Neural cell (in vitro differentiated cells): ENCODE measurements around the gene B4GALT5. TPM values are rescaled to one million over a fixed set of nuclear protein-coding genes. Genes with fewer than 3 reads are reported as not detected.

Experiments used
- H2AFZ ChIP-seq: fragments of 200-600, 300-800 bp; sonication (generic), shearing (Covaris generic); 2 replicates; pipeline ENCODE4 v1.6.0; 2014; ENCODE audit warnings: low read depth, mild to moderate bottlenecking, antibody characterized with exemption, low read length, moderate library complexity
- H3F3A ChIP-seq: fragments of 200-600 bp; shearing (Covaris generic); 2 replicates; pipeline ENCODE4 v1.6.1; 2016; ENCODE audit warnings: mild to moderate bottlenecking, moderate library complexity, mixed read lengths, antibody characterized with exemption, low read length; ENCODE audit not compliant: insufficient read depth, poor library complexity, severe bottlenecking
- H3K27ac ChIP-seq: fragments of 200-600, 300-800 bp; sonication (generic), shearing (Covaris generic); 2 replicates; pipeline ENCODE4 v1.5.1; 2014; ENCODE audit warnings: mild to moderate bottlenecking, low read length, moderate library complexity
- H3K27me3 ChIP-seq: fragments of 300-800, 200-600 bp; sonication (generic), shearing (Covaris generic); 2 replicates; pipeline ENCODE4 v1.6.0; 2014; ENCODE audit warnings: mild to moderate bottlenecking, low read depth, low read length, moderate library complexity; ENCODE audit not compliant: insufficient read depth
- H3K36me3 ChIP-seq: fragments of 300-800, 200-600 bp; sonication (generic), shearing (Covaris generic); 2 replicates; pipeline ENCODE4 v1.5.1; 2014; ENCODE audit warnings: mild to moderate bottlenecking, antibody characterized with exemption, low read length, moderate library complexity; ENCODE audit not compliant: insufficient read depth
- H3K4me2 ChIP-seq: fragments of 300-800, 200-600 bp; sonication (generic), shearing (Covaris generic); 2 replicates; pipeline ENCODE4 v1.6.0; 2014; ENCODE audit warnings: mild to moderate bottlenecking, low read length
- H3K4me3 ChIP-seq: fragments of 300-800, 200-600 bp; sonication (generic), shearing (Covaris generic); 2 replicates; pipeline ENCODE4 v1.5.1; 2014; ENCODE audit warnings: mild to moderate bottlenecking, low read length, moderate library complexity
- H3K79me2 ChIP-seq: fragments of 200-600 bp; shearing (Covaris generic); replicated peaks from 2 replicates; pipeline ENCODE4 v1.6.0; 2014; ENCODE audit warnings: mild to moderate bottlenecking, low read length, moderate library complexity; ENCODE audit not compliant: insufficient read depth
- H3K9ac ChIP-seq: fragments of 300-800, 200-600 bp; sonication (generic), shearing (Covaris generic); 2 replicates; pipeline ENCODE4 v1.6.1; 2016; ENCODE audit warnings: mild to moderate bottlenecking, low read length, mixed read lengths
- H3K9me2 ChIP-seq: fragments of 200-600 bp; shearing (Covaris generic); 2 replicates; pipeline ENCODE4 v1.6.1; 2016; ENCODE audit warnings: mild to moderate bottlenecking, low read length, mixed read lengths; ENCODE audit not compliant: insufficient read depth
- H3K9me3 ChIP-seq: fragments of 200-600, 300-800 bp; sonication (generic), shearing (Covaris generic); 2 replicates; pipeline ENCODE4 v1.6.1; 2016; ENCODE audit warnings: mild to moderate bottlenecking, mixed run types, low read length, moderate library complexity, mixed read lengths
- H4K20me1 ChIP-seq: fragments of 200-600 bp; shearing (Covaris generic); 2 replicates; pipeline ENCODE4 v1.6.1; 2016; ENCODE audit warnings: mild to moderate bottlenecking, mixed run types; ENCODE audit not compliant: insufficient read depth
- EP300 ChIP-seq: fragments of 450-650 bp; conservative IDR thresholded peaks from 2 replicates; pipeline ENCODE4 v1.6.1; 2014; ENCODE audit warnings: antibody characterized with exemption, mild to moderate bottlenecking, moderate library complexity; ENCODE audit not compliant: poor library complexity, severe bottlenecking
- EZH2 ChIP-seq: fragments of 200-600, 300-800 bp; shearing (Covaris generic), sonication (generic); IDR thresholded peaks from 2 replicates; pipeline ENCODE4 v1.6.1; 2014; ENCODE audit warnings: antibody characterized with exemption, low read length, borderline replicate concordance, mild to moderate bottlenecking; ENCODE audit not compliant: insufficient read depth, poor library complexity, severe bottlenecking
- MXI1 ChIP-seq: fragments of 450-650 bp; conservative IDR thresholded peaks from 2 replicates; pipeline ENCODE4 v1.6.1; 2014; ENCODE audit warnings: antibody characterized with exemption, mild to moderate bottlenecking; ENCODE audit not compliant: poor library complexity, severe bottlenecking
- POLR2AphosphoS5 ChIP-seq: IDR thresholded peaks from 2 replicates; pipeline ENCODE4 v1.6.1; 2012
- RAD21 ChIP-seq: fragments of 450-650 bp; conservative IDR thresholded peaks from 2 replicates; pipeline ENCODE4 v1.6.1; 2014; ENCODE audit warnings: antibody characterized with exemption, mild to moderate bottlenecking, moderate library complexity
- SMC3 ChIP-seq: fragments of 450-650 bp; conservative IDR thresholded peaks from 2 replicates; pipeline ENCODE4 v1.6.1; 2014; ENCODE audit warnings: antibody characterized with exemption, mild to moderate bottlenecking, moderate library complexity; ENCODE audit not compliant: poor library complexity
- TAF1 ChIP-seq: IDR thresholded peaks from 2 replicates; pipeline ENCODE4 v1.6.1; 2012; ENCODE audit warnings: low read depth
- polyA plus RNA-seq: library from polyadenylated mRNA; depleted of rRNA; stranded (reverse); fragments of >200 nt; gene quantifications from 2 replicates; pipeline ENCODE4 v1.2.3, GENCODE V29; 2014
- TF ChIP-seq, protein P1 (sequence below): fragments of 450-650 bp; IDR thresholded peaks from 2 replicates; pipeline ENCODE4 v1.5.1; 2014; ENCODE audit warnings: antibody characterized with exemption, mild to moderate bottlenecking, moderate library complexity; ENCODE audit not compliant: poor library complexity, severe bottlenecking
- TF ChIP-seq, protein P2 (sequence below): IDR thresholded peaks from 2 replicates; pipeline ENCODE4 v1.6.1; 2012; ENCODE audit warnings: borderline replicate concordance

Gene B4GALT5
- polyA plus RNA-seq, 1 donor from 2014 or later: 34.7 TPM

DNA sequence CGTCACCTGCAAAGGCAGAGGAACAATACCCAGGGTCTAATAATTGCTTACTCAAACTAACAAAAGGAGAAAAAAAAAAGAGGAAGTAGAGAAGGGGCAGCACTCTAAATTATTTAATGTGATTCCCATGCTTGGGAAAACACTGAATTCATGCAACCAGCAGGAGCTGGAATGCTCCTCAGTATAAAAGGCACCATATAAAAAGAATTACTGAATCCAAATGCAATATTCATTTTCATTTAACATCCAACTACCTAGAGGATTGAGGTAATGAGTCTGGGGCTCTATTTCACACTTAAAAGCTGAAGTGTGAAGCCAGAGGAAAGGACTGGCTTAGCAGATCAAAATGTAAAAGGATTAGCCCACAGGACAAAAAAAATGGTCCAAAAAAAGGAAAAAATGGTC, 8.7 kb downstream of the B4GALT5 start:
- Histone ChIP-seq H3K27me3 (no peaks in the 10 kb centered on the region), H3K79me2 (peaks cover 67% of the 10 kb centered on the region), H3K9ac (no peak overlapping the region), H3K27ac (no peak overlapping the region), H2AFZ (no peak overlapping the region), H3F3A (no peaks in the 10 kb centered on the region), H3K4me3 (peak overlapping the region; percentile 17), H3K9me2 (no peaks in the 10 kb centered on the region), H3K9me3 (no peaks in the 10 kb centered on the region), H4K20me1 (no peaks in the 10 kb centered on the region), H3K36me3 (no peaks in the 10 kb centered on the region), H3K4me2 (no peak overlapping the region)
- no peak for TF ChIP-seq EZH2
- TF ChIP-seq, protein P1, sequence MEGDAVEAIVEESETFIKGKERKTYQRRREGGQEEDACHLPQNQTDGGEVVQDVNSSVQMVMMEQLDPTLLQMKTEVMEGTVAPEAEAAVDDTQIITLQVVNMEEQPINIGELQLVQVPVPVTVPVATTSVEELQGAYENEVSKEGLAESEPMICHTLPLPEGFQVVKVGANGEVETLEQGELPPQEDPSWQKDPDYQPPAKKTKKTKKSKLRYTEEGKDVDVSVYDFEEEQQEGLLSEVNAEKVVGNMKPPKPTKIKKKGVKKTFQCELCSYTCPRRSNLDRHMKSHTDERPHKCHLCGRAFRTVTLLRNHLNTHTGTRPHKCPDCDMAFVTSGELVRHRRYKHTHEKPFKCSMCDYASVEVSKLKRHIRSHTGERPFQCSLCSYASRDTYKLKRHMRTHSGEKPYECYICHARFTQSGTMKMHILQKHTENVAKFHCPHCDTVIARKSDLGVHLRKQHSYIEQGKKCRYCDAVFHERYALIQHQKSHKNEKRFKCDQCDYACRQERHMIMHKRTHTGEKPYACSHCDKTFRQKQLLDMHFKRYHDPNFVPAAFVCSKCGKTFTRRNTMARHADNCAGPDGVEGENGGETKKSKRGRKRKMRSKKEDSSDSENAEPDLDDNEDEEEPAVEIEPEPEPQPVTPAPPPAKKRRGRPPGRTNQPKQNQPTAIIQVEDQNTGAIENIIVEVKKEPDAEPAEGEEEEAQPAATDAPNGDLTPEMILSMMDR: no peak
- no peak for TF ChIP-seq POLR2AphosphoS5
- TF ChIP-seq, protein P2, sequence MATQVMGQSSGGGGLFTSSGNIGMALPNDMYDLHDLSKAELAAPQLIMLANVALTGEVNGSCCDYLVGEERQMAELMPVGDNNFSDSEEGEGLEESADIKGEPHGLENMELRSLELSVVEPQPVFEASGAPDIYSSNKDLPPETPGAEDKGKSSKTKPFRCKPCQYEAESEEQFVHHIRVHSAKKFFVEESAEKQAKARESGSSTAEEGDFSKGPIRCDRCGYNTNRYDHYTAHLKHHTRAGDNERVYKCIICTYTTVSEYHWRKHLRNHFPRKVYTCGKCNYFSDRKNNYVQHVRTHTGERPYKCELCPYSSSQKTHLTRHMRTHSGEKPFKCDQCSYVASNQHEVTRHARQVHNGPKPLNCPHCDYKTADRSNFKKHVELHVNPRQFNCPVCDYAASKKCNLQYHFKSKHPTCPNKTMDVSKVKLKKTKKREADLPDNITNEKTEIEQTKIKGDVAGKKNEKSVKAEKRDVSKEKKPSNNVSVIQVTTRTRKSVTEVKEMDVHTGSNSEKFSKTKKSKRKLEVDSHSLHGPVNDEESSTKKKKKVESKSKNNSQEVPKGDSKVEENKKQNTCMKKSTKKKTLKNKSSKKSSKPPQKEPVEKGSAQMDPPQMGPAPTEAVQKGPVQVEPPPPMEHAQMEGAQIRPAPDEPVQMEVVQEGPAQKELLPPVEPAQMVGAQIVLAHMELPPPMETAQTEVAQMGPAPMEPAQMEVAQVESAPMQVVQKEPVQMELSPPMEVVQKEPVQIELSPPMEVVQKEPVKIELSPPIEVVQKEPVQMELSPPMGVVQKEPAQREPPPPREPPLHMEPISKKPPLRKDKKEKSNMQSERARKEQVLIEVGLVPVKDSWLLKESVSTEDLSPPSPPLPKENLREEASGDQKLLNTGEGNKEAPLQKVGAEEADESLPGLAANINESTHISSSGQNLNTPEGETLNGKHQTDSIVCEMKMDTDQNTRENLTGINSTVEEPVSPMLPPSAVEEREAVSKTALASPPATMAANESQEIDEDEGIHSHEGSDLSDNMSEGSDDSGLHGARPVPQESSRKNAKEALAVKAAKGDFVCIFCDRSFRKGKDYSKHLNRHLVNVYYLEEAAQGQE: no peak
- TF ChIP-seq EP300: no peak
- no peak for TF ChIP-seq MXI1
- TF ChIP-seq TAF1: no peak
- TF ChIP-seq SMC3: no peak
- TF ChIP-seq RAD21: no peak

DNA sequence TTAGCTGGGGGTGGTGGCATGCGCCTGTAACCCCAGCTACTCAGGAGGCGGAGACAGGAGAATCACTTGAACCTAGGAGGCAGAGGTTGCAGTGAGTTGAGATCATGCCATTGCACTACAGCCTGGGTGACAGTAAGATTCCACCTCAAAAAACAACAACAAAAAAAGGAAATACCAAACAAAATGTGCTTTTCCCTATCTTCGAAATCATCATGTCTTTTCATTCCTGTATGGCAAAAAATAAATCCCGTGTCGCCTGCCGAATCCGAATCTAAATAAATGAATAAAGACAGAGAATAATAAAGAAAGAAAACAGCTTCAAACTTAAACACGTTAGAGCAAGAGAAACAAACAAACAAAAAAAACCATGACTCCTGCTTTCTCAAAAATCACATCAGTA, 11.8 kb downstream of the B4GALT5 start:
- no peak overlapping the region for H3K27ac ChIP-seq
- H2AFZ ChIP-seq: no peak overlapping the region
- no peak overlapping the region for H3K4me3 ChIP-seq
- H3K9ac ChIP-seq: no peak overlapping the region
- no peaks in the 10 kb centered on the region for H3K27me3 ChIP-seq
- H3K36me3 ChIP-seq: no peaks in the 10 kb centered on the region
- no peak overlapping the region for H3K4me2 ChIP-seq
- no peaks in the 10 kb centered on the region for H3K9me2 ChIP-seq
- H3F3A ChIP-seq: no peaks in the 10 kb centered on the region
- TF ChIP-seq, protein P2: no peak
- TF ChIP-seq TAF1 (no peak), MXI1 (no peak), EZH2 (no peak), RAD21 (no peak), EP300 (no peak), POLR2AphosphoS5 (no peak), SMC3 (no peak)
- TF ChIP-seq, protein P1: no peak
- peaks cover 84% of the 10 kb centered on the region for H3K79me2 ChIP-seq
- H4K20me1 ChIP-seq: no peaks in the 10 kb centered on the region
- H3K9me3 ChIP-seq: no peaks in the 10 kb centered on the region
